GM21528 (cell line): ENCODE results near the gene ICAM3.
"Not testable (repeated sequence)": the region's sequence is repeated elsewhere in the genome, so short reads cannot be mapped to it uniquely, and the experiment has no call there.

Experiments
- ATAC-seq: cut with Tn5 transposase; IDR thresholded peaks from one replicate; pipeline ENCODE4 v1.9.1; 2021; ENCODE audit warnings: mild to moderate bottlenecking, moderate library complexity; ENCODE audit not compliant: unreplicated experiment, low FRiP score

The ICAM3 gene

DNA sequence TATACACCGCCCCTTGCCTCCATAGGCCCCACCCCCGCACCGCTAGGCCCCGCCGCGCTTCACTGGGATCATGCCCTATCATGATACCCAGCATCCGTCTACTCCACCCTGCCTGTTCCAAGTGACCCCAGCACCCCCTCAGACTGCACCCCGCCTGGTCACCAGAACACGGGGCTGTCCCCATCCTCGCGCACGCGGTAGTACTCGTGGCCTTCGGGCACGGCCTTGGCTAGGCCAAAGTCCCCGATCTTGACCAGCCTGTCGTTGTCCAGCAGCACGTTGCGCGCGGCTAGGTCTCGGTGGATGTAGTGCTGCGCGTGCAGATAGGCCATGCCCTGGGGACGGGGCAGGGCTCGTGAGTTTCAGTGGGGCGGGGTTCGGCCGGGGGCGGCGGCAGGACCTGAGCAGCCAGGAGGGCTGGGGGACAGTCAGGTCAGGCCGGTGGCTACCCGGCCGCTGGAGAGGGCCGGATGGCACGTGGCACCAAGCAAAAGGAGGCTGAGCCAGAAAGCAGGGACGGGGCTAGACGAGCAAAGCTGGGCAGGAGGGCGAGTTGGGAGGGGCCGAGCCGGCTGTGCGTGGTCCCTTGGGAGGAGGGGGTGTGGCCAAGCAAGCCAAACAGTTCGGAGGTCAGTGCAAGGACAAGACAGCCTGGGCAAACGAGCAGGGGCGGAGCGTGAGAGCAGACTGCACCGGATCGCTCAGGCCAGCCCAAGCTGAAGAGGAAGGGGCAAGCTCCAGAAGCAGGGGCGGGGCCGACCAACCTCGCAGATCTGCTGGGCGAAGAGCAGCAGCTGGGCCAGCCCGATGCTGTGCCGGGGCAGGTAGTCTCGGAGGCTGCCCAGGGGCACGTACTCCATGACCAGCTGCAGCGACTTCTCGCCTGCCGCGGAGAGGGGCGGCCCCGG, 13.6 kb upstream of the ICAM3 start:
- ATAC-seq: no peak

DNA sequence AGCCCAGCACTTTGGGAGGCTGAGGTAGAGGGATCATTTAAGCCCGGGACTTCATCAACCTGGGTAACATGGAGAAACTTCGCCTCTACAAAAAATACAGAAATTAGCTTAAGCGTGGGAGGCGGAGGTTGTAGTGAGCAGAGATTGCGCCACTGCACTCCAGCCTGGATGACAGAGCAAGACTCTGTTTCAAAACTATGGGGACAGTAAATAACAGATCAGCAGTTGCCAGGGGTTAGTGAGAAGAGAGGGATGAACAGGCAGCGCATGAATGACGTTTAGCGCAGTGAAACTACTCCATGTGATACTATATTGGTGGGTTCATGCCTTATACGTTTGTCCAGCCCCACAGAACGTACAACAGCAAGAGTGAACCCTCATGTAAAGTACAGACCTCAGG, 7.1 kb upstream of the ICAM3 start:
- no peak for ATAC-seq

DNA sequence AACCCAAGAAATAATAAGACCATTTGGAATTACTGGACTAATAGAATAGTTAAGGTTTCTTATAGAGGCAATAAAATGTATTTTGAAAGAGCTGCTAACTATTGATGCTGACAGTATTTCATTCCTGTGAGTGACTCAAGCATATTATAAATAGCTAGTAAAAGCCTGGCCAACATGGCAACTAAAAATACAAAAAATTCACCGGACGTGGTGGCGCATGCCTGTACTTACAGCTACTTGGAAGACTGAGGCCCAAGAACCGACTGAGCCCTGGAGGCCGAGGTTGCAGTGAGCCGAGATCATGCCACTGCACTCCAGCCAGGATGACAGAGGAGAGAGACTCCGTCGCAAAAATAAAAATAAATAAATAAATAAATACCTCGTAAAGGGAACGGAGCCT, 5.4 kb upstream of the ICAM3 start:
- ATAC-seq: no peak

DNA sequence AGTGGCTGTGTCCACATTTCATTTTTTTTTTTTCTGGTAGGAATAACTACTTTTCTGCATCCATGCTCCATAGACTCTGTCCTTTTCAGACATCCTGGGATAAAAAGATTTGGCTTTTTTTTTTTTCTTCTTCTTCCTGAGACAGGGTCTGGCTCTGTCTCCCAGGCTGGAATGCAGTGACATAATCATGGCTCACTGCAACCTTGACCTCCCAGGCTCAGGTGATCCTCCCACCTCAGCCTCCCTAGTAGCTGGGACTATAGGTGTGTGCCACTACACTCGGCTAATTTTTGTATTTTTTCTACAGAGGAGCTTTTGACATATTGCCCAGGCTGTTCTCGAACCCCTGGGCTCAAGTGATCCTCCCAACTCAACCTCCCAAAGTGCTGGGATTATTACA, 4.1 kb upstream of the ICAM3 start:
- ATAC-seq: no peak

DNA sequence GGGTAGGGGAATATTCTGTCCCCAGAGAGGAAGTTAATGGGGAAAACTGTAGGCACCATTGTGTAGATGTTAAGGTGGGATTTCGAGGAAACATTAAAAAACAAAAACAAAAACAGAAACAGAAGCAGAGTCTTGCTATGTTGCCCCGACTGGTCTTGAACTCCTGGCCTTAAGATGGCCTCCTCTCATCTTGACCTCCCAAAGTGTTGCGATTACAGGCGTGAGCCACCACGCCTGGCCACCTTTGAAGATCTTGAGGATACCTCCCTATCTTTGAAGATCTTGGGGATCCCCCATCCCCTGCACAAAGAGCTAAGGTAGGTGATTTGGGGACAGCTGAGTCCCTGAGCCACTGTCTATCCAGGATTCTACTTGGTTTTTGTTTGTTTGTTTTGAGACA, 553 bp upstream of the ICAM3 start:
- ATAC-seq: no peak

DNA sequence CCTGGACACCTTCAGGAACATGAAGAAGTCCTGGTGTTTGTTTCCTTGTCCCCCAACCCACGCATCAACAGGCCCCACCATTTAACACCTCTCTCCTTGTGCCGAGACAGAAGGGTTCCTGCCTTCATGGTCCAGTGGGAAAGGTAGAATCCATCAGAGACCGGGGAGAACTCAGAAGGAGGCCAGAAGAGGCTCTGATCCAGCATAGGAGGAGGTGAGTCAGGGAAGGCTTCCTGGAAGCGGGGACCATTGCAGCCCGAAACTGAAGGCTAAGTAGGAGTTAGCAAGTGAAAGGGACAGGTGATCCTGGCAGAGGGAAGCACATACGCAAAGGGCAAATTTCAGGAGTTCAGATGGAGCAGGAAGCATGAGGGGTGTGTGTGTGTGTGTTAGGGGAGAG, 484 bp downstream of the ICAM3 start:
- ATAC-seq: no peak

DNA sequence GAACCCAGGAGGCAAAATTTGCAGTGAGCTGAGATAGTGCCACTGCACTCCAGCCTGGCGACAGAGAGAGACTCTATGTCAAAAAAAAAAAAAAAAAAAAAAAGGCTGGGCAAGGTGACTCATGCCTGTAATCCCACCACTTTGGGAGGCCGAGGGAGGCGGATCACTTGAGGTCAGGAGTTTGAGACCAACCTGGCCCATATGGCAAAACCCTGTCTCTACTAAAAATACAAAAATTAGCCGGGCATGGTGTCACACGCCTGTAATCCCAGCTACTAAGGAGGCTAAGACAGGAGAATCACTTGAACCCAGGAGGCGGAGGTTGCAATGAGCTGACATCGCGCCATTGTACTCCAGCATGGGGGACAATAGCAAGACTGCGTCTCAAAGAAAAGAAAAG, 2.7 kb downstream of the ICAM3 start:
- not testable (repeated sequence) for ATAC-seq

DNA sequence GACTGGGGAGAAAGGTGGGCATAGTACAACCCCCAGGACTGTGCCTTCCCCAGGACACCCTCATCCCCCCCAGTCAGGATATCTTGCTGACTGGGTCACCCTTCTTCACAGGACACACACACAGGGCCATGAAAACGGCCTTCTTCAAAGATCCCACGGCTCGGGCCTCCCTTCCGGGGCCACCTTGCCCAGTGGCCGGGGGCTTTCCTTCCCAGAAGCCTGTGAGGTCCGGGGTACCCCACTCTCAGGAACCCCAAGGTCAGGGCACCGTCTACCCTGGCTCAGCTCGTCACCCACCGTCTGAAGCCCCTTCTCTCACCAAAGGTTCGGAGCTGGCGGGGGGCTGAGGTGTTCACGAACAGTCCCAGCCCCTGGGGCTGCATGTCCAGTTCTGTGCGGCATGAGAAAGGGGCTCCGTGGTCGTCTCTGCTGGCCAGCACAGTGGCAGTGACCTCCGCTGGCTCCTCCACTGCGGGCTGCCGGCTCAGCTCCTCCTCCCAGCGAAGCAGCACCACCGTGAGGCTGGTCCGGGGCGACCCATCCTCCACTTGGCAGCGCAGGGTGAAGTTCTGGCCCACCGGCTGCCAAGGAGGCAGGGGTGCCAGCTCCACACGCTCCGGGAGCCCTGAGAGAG, 4.0 kb downstream of the ICAM3 start:
- no peak for ATAC-seq

DNA sequence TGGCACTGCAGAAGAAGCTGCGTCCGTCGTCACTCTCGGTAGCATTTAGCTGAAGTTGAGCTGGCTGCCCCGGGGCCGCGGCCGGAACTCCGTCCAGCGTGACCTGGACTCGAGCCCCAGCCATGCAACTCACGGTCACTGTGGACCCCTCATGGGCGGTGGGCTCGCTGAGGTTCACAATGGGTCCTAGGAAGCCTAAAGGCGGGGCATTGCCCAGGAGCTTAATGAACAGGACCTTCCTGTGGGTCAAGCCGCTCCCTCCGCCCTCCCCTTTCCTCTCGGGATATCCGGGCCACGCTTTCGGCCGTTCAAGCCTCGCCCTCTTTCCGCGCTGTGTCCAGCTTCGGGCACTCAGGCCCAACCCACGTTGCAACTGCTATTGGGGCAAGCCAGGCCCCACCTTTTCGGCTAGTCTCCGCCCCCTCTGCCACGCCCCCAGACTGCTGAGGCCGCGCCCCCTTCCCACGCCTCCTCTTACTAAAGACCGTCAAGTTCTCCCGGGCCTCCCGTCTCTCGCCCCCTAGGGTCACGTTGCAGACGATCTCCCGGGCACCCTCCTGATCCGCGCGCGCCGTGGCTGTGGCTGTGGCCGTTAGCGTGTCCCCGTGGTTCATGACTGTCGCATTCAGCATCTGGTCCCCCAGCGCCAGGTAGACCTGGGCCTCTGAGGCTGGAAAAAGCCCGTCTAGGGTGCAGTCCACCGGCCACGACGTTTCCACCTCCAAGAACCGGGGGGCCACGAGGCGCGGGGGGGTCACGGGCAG, 4.7 kb downstream of the ICAM3 start:
- no peak for ATAC-seq

DNA sequence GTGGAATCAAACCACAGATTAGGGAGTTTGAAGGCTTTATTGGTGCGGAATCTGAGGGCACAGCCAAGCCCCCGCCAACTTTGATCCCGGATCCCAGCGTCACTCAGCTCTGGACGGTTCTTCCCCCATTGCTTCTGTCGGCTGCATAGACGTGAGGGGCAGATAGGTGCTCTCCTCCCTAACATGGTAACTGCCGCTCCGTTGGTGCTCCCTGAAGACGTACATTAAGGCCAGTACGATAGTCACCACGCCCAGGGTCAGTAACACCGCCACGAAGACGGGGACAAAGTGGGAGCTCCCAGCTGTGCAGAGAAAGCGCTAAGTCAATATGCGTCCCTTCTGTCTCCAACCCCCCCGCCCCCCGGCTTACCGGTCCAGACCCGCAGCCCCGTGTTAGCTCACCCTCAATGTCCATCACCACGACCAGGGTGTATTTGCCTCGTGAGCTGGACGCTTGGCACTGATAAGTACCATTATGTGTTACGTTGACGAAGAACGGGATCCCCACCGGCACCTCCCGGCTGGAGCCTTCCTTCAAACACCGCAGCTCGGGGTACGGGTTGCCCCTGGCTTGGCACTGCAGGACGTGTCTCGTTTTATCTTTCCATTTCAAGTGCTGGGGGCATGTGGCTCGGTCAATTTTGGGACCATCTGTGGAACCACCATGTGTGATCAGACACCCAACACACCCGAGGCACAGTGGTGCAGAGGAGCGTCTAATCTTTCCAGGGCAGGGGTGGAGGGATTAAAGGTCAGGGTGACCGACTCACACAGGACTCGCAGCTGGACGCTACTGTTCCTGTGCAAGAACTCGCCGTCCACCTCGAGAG, 5.5 kb downstream of the ICAM3 start:
- no peak for ATAC-seq

DNA sequence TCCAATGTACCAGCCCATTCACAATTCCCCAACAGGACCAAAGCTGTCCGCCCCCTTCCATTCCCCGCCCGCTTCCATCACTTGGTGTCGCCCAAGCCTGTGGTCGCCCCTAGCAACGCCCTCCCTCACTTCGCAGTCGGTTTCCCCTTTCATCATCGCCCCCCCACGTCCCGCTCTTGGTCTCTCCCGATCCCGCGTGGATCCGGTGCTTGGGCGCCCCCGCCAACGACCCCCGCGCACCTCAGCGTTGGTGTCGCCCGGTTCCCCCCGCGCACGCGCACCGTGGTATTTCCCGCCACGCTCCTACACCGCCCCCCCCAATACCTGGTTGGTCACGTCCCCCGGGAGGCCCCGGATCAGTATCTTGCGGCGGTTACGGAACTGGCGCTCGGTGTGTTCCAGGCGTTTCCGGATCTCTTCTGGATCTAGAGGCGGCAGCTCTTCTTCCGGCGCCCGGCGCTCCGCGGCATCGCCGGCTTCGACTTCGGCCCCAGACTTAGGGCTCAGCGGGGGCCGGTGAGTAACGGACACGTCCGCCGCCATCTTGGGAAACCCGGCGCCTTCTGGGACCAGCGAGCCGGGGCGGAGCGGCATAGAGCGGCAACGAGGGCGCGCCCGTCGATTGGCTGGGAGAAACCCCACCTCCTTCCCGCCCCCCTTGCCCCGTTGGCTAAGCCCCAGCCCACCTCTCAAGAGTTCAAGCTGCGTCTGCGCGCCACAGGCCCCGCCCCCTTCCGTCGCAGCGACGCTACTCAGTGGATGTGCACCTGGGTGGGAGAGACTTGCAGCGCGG, 6.3 kb downstream of the ICAM3 start, which contains the start of gene RAVER1:
Gene RAVER1, minus strand, starts transcription at position 565 of the 793 bp plus-strand sequence. Its CDS starts 22 bp downstream, at position 543.
- peak; percentile 80 for ATAC-seq

DNA sequence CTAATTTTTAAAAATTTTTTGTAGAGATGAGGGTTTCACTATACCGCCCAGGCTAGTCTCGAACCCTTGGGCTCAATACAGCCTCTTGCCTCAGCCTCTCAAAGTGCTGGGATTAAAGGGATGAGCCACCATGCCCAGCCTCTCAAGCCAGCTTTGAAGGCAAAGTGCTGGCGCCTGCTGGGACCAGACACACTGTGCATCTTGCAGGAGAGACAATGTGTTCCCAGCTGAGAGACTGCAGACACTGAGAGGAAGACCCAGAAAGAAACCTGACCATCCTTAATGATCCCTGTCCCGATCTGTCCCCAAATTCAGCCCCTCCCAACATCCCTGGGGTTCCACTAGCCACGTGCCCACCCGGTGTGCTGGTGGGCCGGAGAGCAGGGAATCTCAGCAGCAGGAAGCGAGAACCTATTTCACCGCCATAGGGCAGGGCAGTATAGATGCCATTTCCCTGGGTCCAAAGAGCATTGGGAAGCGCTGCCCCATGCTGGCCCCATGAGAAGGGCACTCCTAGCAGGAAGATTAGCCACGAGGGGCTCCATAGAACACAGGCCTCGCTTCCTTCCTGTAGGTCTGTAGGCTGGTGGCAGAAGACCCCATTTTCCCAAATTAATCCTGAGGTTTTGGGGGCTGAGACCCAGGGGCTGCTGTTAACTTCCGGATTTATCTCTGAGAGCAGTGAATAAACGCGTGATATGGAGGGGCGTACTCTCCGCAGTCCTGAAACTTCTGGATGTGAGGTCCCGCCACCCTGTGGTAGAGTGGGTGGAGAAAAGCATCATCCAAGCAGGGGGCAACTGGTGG, 7.1 kb downstream of the ICAM3 start:
- ATAC-seq: no peak

DNA sequence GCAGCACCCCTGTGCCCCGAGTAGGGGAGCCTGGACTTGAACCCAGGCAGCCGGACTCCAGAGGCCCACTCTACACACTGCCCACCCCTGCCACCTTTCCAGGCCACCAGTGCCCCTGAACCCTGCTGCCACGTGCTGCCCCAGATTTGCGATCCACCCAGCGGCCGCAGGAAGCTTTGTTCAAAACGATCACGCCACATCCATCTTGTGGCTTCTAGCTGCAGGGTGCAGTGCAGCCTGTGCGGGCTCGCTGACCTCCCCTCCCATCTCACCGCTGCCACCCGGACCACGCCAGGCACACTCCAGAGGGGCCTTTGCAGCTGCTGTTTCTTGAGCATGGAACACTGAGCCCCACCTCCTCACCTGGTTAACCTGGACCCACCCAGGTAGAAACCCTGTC, 9.9 kb downstream of the ICAM3 start:
- ATAC-seq: no peak

DNA sequence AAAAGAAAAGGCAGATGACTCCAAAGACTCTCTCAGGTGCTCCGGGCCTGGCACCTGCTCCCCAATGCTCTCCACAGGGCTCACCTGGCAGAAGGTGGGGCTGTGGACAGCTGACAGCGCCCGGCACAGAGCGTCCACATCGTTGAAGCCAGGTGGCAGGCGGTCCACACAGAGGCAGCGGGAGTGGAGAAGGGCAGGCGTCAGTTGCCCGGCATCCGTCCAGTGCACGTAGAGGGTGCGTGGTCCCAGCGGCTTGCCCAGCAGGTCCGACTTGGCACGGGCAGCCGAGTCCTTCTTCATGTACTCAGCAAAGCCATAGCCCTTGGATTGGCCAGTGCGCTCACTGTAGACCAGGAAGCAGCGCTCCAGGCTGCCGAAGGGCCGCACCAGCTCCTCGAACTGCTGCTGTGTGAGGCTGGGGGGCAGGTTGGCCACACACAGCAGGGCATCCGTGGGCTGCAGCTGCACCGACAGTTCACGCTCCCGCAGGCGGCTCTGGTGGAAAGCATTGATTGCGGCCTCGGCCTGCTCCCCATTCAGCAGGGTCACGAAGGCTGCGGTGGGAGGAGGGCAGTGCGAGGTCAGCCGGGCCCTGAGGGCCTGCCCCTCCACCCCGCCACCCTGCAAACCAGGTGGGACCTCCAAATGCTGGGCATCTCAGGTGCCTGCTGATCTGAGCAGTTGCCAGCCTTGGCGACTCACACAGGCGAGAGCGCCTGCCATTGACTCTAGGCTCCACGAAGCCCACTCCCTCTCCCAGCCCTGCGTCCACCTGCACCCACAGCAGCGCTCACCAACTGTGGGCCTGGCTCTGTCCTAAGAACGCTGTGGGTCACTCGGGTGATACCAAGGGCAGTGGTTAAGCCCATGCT, 10.6 kb downstream of the ICAM3 start:
- no peak for ATAC-seq

DNA sequence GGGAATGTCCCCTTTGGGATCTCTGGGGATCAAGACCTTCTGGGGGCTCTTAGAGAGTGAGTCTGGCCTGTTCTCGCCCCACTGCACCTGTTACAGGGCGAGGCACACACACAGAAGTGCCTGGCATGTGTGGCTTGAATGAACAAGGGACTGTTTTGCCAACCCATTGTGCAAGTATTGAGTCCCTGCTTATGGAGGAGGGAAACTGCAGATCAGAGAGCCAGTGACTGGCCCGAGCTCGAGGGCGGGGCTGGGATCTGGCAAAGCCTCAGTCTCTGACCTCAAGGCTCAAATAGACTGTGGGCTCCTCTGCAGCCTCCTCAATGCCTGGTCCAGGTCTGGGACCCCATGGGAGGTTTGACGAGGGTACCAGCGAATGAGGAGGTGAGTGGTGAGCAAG, 11.6 kb downstream of the ICAM3 start:
- no peak for ATAC-seq

DNA sequence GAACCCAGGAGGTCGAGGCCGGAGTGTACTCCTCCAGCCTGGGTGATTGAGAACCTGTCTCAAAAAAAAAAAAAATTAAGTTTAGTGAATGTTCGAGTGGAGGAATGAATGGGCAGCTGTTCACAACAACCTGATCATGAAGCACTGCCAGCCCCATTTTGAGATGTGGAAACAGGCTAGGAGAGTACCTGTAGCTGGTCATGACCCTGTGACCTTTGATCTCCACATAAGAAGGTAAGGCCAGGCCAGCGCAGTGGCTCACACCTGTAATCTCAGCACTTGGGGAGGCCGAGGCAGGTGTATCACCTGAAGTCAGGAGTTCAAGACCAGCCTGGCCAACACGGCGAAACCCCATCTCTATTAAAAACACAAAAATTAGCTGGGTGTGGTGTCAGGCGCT, 13.7 kb downstream of the ICAM3 start:
- no peak for ATAC-seq

DNA sequence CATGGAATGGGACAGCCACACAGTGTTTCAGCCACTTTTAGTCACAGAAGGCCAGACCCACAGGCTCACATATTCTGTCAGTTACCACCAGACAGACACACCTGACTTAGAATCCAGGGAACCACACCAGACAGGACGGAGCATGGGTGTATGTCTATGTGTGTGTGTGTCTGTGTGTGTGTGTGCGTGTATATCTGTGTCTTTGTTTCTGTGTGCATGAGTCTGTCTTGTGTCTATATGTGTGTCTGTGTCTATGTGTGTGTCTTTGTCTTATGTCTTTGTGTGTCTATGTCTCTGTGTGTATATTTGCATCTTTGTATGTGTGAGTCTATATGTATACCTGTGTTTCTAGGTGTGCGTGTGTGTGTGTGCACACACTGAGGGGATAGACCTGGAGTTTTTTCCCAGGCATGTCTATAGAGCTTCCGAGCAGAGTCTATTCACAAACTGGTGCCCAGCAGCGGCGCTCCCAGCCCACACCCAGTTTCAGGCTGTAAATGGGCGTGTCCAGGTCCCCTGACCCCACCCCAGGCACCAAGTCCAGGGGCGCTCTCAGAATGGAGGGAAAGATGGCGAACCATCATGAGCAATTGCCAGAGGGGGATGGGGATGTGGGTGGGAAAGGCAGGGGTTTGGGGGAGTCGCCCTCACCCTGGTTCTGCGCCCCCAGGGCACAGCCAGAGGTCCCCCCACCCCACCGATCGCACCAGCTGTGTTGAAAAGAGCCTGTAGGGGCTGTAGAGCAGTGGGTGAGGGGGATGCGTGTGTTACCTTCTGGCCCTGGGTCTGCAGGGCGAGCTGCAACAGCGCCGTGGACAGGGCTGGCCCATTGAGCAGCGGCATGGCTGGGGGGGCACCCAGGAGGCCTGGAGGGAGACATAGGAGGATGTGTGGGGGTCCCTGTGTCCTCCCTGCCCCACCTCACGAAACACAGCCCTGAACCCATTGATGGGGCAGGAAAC, 17.3 kb downstream of the ICAM3 start:
- no peak for ATAC-seq
